Activated naive CD4-positive, alpha-beta T cell treated with Interleukin-2 at 50 U/mL for 16 hours (primary cell): ENCODE measurements around the gene C7orf57.
"Not testable (repeated sequence)": the region's sequence is repeated elsewhere in the genome, so short reads cannot be mapped to it uniquely, and the experiment has no call there.

Experiments
- DNase-seq: peaks from one replicate; pipeline ENCODE4 v3.0.0-alpha.2; 2020

The C7orf57 gene

GRCh38 chr7:48038815-48039506 is 3.6 kb downstream of the C7orf57 start:
- no peak for DNase-seq

GRCh38 chr7:48040944-48041652 is 5.8 kb downstream of the C7orf57 start:
- DNase-seq = no peak

GRCh38 chr7:48041653-48041970 is 6.3 kb downstream of the C7orf57 start:
- DNase-seq = no peak

GRCh38 chr7:48042216-48042615 is 6.9 kb downstream of the C7orf57 start:
- no peak for DNase-seq

GRCh38 chr7:48042636-48043035 is 7.3 kb downstream of the C7orf57 start:
- DNase-seq = no peak

- no peak for DNase-seq
Measured at GRCh38 chr7:48045195-48045765, 9.9 kb downstream of the C7orf57 start.

- no peak for DNase-seq
Measured at GRCh38 chr7:48046458-48046857, 11.1 kb downstream of the C7orf57 start.

- DNase-seq = no peak
Measured at GRCh38 chr7:48048113-48048512, 12.8 kb downstream of the C7orf57 start.

- no peak for DNase-seq
Measured at GRCh38 chr7:48049850-48050249, 14.5 kb downstream of the C7orf57 start.

GRCh38 chr7:48052748-48053147 is 17.4 kb downstream of the C7orf57 start:
- peak; percentile 24 for DNase-seq

- no peak for DNase-seq
Measured at GRCh38 chr7:48053736-48054135, 18.4 kb downstream of the C7orf57 start.

- no peak for DNase-seq
Measured at GRCh38 chr7:48058990-48059389, 23.6 kb downstream of the C7orf57 start.

GRCh38 chr7:48059706-48060105 is 24.4 kb downstream of the C7orf57 start:
- no peak for DNase-seq

GRCh38 chr7:48063985-48064384 is 28.6 kb downstream of the C7orf57 start:
- DNase-seq = no peak

- DNase-seq = no peak
Measured at GRCh38 chr7:48067475-48067874, 32.1 kb downstream of the C7orf57 start.

GRCh38 chr7:48074204-48074654 is 38.9 kb downstream of the C7orf57 start:
- DNase-seq = no peak

- no peak for DNase-seq
Measured at GRCh38 chr7:48077423-48077822, 42.1 kb downstream of the C7orf57 start.

- no peak for DNase-seq
Measured at GRCh38 chr7:48078470-48078869, 43.1 kb downstream of the C7orf57 start.

GRCh38 chr7:48082378-48082777 is 47.0 kb downstream of the C7orf57 start:
- not testable (repeated sequence) for DNase-seq

- DNase-seq = no peak
Measured at GRCh38 chr7:48083114-48083830, 47.9 kb downstream of the C7orf57 start.

- peak; percentile 78 for DNase-seq
Measured at GRCh38 chr7:48084727-48085432, 49.5 kb downstream of the C7orf57 start.

GRCh38 chr7:48085433-48085791 is 50.1 kb downstream of the C7orf57 start:
- DNase-seq = no peak

GRCh38 chr7:48085942-48086341 is 50.6 kb downstream of the C7orf57 start:
- no peak for DNase-seq
